GM23338 (cell line): ENCODE measurements around the gene PPP1R14B. TPM values are rescaled to one million over a fixed set of nuclear protein-coding genes. Genes with fewer than 3 reads are reported as not detected.
A peak's percentile ranks its signal among the peaks of the same experiment; 100 is the strongest.
"Not testable (repeated sequence)": the region's sequence is repeated elsewhere in the genome, so short reads cannot be mapped to it uniquely, and the experiment has no call there.

Experiments used
- ATAC-seq: fragments of 200-7000 bp; cut with Tn5 transposase; 3 replicates; pipeline ENCODE4 v1.9.1; 2020
- DNase-seq: peaks from one replicate; pipeline ENCODE4 v3.0.0-alpha.2; 2015; ENCODE audit warnings: low spot score
- H2AFZ ChIP-seq: fragments of 200-600 bp; sonication (generic); 2 replicates; pipeline ENCODE4 v1.8.0; 2016; ENCODE audit warnings: antibody characterized with exemption, mild to moderate bottlenecking, moderate library complexity
- H3F3A ChIP-seq: fragments of 200-600 bp; sonication (generic); replicated peaks from 2 replicates; pipeline ENCODE4 v1.8.0; 2017; ENCODE audit warnings: antibody characterized with exemption, mixed run types, low read depth
- H3K27ac ChIP-seq: fragments of 200-600 bp; sonication (generic); 2 replicates; pipeline ENCODE4 v1.6.1; 2016; ENCODE audit warnings: low read depth
- H3K27me3 ChIP-seq: fragments of 200-600 bp; sonication (generic); 2 replicates; pipeline ENCODE4 v1.8.0; 2016; ENCODE audit warnings: mild to moderate bottlenecking, mixed run types, moderate library complexity; ENCODE audit not compliant: insufficient read depth
- H3K36me3 ChIP-seq: fragments of 200-600 bp; sonication (generic); 2 replicates; pipeline ENCODE4 v1.8.0; 2016; ENCODE audit warnings: mild to moderate bottlenecking; ENCODE audit not compliant: insufficient read depth
- H3K4me1 ChIP-seq: fragments of 200-600 bp; sonication (generic); 2 replicates; pipeline ENCODE4 v1.8.0; 2016; ENCODE audit warnings: mild to moderate bottlenecking, moderate library complexity; ENCODE audit not compliant: insufficient read depth
- H3K4me2 ChIP-seq: fragments of 200-600 bp; sonication (generic); 2 replicates; pipeline ENCODE4 v1.7.1; 2017; ENCODE audit warnings: mixed run types
- H3K4me3 ChIP-seq: fragments of 200-600 bp; sonication (generic); 2 replicates; pipeline ENCODE4 v1.6.1; 2016; ENCODE audit warnings: mixed run types
- H3K79me2 ChIP-seq: fragments of 200-600 bp; sonication (generic); replicated peaks from 2 replicates; pipeline ENCODE4 v1.8.0; 2017; ENCODE audit warnings: mild to moderate bottlenecking; ENCODE audit not compliant: insufficient read depth
- H3K9me2 ChIP-seq: fragments of 200-600 bp; sonication (generic); 2 replicates; pipeline ENCODE4 v1.8.0; 2017; ENCODE audit not compliant: insufficient read depth
- H4K20me1 ChIP-seq: fragments of 200-600 bp; sonication (generic); replicated peaks from 2 replicates; pipeline ENCODE4 v1.8.0; 2017; ENCODE audit warnings: mild to moderate bottlenecking; ENCODE audit not compliant: insufficient read depth
- H3K27ac Mint-ChIP-seq: 2 replicates; pipeline ENCODE4 v1.8.0; 2020; ENCODE audit warnings: inconsistent platforms, mild to moderate bottlenecking, moderate library complexity, mixed read lengths
- H3K27me3 Mint-ChIP-seq: 3 replicates; pipeline ENCODE4 v1.8.0; 2022; ENCODE audit warnings: low read depth, mild to moderate bottlenecking, moderate library complexity, mixed read lengths, inconsistent platforms; ENCODE audit not compliant: insufficient read depth, poor library complexity
- H3K36me3 Mint-ChIP-seq: 3 replicates; pipeline ENCODE4 v1.8.0; 2021; ENCODE audit warnings: low read depth, mild to moderate bottlenecking, inconsistent platforms, moderate library complexity, mixed read lengths
- H3K4me1 Mint-ChIP-seq: 3 replicates; pipeline ENCODE4 v1.8.0; 2020; ENCODE audit warnings: mild to moderate bottlenecking, inconsistent platforms, mixed read lengths
- H3K4me3 Mint-ChIP-seq: 3 replicates; pipeline ENCODE4 v1.8.0; 2021; ENCODE audit warnings: moderate library complexity, mild to moderate bottlenecking, inconsistent platforms, mixed read lengths
- H3K9me3 Mint-ChIP-seq: 3 replicates; pipeline ENCODE4 v1.8.0; 2020; ENCODE audit warnings: moderate library complexity, mild to moderate bottlenecking, inconsistent platforms, mixed read lengths
- CREB1 ChIP-seq: fragments of 250-450 bp; sonication (Bioruptor Pico); IDR thresholded peaks from 2 replicates; pipeline ENCODE4 v1.5.0; 2020; ENCODE audit warnings: low read depth, mild to moderate bottlenecking, moderate library complexity
- EZH2 ChIP-seq: fragments of 200-600 bp; sonication (generic); IDR thresholded peaks from one replicate; pipeline ENCODE4 v1.8.0; 2017; ENCODE audit warnings: antibody characterized with exemption, mild to moderate bottlenecking, low read depth; ENCODE audit not compliant: unreplicated experiment
- EZH2phosphoT487 ChIP-seq: fragments of 200-600 bp; sonication (generic); IDR thresholded peaks from one replicate; pipeline ENCODE4 v1.8.1; 2018; ENCODE audit warnings: antibody characterized with exemption; ENCODE audit not compliant: unreplicated experiment
- JUNB ChIP-seq: IDR thresholded peaks from one replicate; pipeline ENCODE4 v1.6.1; 2016; ENCODE audit warnings: antibody characterized with exemption; ENCODE audit not compliant: unreplicated experiment
- NANOG ChIP-seq: IDR thresholded peaks from 2 replicates; pipeline ENCODE4 v1.6.1; 2016; ENCODE audit warnings: antibody characterized with exemption, borderline replicate concordance
- POLR2AphosphoS5 ChIP-seq: IDR thresholded peaks from 2 replicates; pipeline ENCODE4 v1.6.1; 2016; ENCODE audit warnings: antibody characterized with exemption, low read depth
- REST ChIP-seq: IDR thresholded peaks from one replicate; pipeline ENCODE4 v1.6.1; 2018; ENCODE audit warnings: antibody characterized with exemption; ENCODE audit not compliant: unreplicated experiment
- STAT1 ChIP-seq: IDR thresholded peaks from one replicate; pipeline ENCODE4 v1.6.1; 2016; ENCODE audit warnings: antibody characterized with exemption; ENCODE audit not compliant: unreplicated experiment
- ZNF114 ChIP-seq: fragments of 250-450 bp; sonication (Bioruptor Pico); IDR thresholded peaks from 2 replicates; pipeline ENCODE4 v1.5.0; 2020; ENCODE audit warnings: mild to moderate bottlenecking, moderate library complexity
- ZNF331 ChIP-seq: fragments of 250-450 bp; sonication (Bioruptor Pico); IDR thresholded peaks from 2 replicates; pipeline ENCODE4 v1.5.0; 2020; ENCODE audit warnings: low read depth, mild to moderate bottlenecking, moderate library complexity
- polyA plus RNA-seq: library from polyadenylated mRNA; unstranded; fragments of >200 nt; fragmentation: Nextera tagmentation; extraction: Ambion mirVana; gene quantifications from 2 replicates; pipeline ENCODE4 v1.2.1, GENCODE V29; 2016
- total RNA-seq: library from RNA; depleted of rRNA; stranded (reverse); fragments of >200 nt; shearing (Covaris generic); gene quantifications from 2 replicates; pipeline ENCODE4 v1.2.3, GENCODE V29; 2014
- TF ChIP-seq, protein P1 (sequence below): fragments of 250-450 bp; sonication (Bioruptor Pico); IDR thresholded peaks from 2 replicates; pipeline ENCODE4 v1.5.0; 2020; ENCODE audit warnings: mild to moderate bottlenecking, moderate library complexity

Gene PPP1R14B
- total and polyA plus RNA-seq, 2 experiments from 2014 or later, result 250 to 315 TPM

DNA sequence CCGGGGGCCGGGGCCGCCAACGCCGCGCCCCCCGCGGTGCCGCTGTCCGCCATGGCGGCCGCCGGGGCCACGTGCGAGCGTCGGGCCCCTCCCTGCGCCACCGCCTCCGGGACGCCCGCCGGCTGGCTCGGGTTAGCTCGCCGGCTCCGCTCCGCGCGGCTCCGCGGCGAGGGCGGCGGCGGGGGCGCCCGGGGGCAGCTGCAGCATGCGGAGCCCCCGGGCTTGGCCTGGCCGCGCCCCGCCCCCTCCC lies 197 bp downstream of the PPP1R14B start:
- not testable (repeated sequence) for H3K27me3 ChIP-seq, H3K36me3 ChIP-seq, DNase-seq, H3K9me2 ChIP-seq, H4K20me1 ChIP-seq, H2AFZ ChIP-seq, H3K27ac Mint-ChIP-seq, H3K27ac ChIP-seq, ATAC-seq, H3K9me3 Mint-ChIP-seq
- peak overlapping the region; percentile 88; the same call in 2 of the 3 replicates for H3K4me3 Mint-ChIP-seq
- peaks cover 26% of the 10 kb centered on the region for H3K79me2 ChIP-seq
- peaks cover 36% of the 10 kb centered on the region for H3K27me3 Mint-ChIP-seq
- H3K4me1 ChIP-seq, result peaks cover 44% of the 10 kb centered on the region
- peaks cover 51% of the 10 kb centered on the region for H3F3A ChIP-seq
- peak overlapping the region; percentile 99 for H3K4me3 ChIP-seq
- peaks cover 47% of the 10 kb centered on the region for H3K4me1 Mint-ChIP-seq
- H3K4me2 ChIP-seq, result peak overlapping the region; percentile 93; the same call in 1 of the 2 replicates
- H3K36me3 Mint-ChIP-seq, result peaks cover 17% of the 10 kb centered on the region

DNA sequence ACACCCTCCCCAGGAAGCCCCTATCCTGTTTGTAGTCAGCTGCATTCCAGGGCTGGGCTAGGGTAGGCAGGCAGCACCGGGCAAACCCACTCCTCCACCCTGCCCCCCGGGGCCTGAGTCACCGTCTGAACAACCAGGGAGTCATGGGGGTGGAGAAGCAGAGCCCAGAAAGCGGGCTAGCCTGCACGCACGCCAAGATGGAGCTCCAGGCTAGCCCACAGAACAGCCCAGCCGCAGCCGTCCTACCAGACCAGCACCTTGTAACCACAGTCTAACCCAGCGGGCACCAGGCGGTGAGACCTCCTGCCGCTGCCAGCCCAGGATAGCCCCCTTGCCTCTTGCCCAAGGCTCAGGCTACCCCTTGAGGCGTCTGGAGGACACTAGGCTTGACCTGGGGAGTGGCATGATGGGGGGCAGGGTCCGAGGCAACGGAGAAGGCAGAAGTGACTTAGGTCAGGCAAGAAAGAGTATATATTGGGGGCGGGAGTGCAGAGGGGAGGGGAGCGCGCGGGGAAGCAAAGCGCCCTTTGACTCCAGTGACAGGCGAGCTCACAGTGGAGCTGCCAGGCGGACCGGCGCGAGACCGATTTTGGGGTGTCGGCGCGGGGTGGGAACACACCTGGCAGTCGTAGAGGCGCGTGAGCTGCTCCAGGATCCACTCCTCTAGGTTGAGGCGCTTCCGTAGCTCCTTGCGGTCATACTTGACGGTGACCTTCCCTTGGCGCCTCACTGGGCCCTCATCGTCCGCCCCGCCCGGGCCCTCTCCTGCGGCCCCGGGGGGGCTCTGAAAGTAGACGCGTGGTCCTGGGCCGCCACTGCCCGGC lies 734 bp downstream of the PPP1R14B start:
- no peak overlapping the region for H2AFZ ChIP-seq
- peaks cover 51% of the 10 kb centered on the region for H3F3A ChIP-seq
- H3K4me1 ChIP-seq, result peaks cover 44% of the 10 kb centered on the region
- H3K9me3 Mint-ChIP-seq, result no peaks in the 10 kb centered on the region
- H3K27me3 Mint-ChIP-seq, result peaks cover 37% of the 10 kb centered on the region
- H3K36me3 ChIP-seq, result no peaks in the 10 kb centered on the region
- no peaks in the 10 kb centered on the region for H3K9me2 ChIP-seq
- H3K27ac Mint-ChIP-seq, result peak overlapping the region; percentile 88
- no peaks in the 10 kb centered on the region for H3K27me3 ChIP-seq
- no peaks in the 10 kb centered on the region; the same call in 1 of the 2 replicates for H4K20me1 ChIP-seq
- ATAC-seq (no peak), DNase-seq (peak; percentile 65)
- H3K4me3 Mint-ChIP-seq, result peak overlapping the region; percentile 87
- H3K4me2 ChIP-seq, result peak overlapping the region; percentile 93
- H3K4me1 Mint-ChIP-seq, result peaks cover 47% of the 10 kb centered on the region
- peaks cover 26% of the 10 kb centered on the region for H3K79me2 ChIP-seq
- H3K36me3 Mint-ChIP-seq, result peaks cover 17% of the 10 kb centered on the region
- H3K4me3 ChIP-seq, result peak overlapping the region; percentile 99
- H3K27ac ChIP-seq, result no peak overlapping the region
- TF ChIP-seq JUNB (no peak), POLR2AphosphoS5 (no peak; the same call in 1 of the 2 replicates), NANOG (no peak), STAT1 (no peak), REST (no peak), EZH2 (no peak), ZNF331 (no peak), EZH2phosphoT487 (no peak), ZNF114 (CRISPR knock-in tag) (no peak), CREB1 (no peak)
- TF ChIP-seq, protein P1, sequence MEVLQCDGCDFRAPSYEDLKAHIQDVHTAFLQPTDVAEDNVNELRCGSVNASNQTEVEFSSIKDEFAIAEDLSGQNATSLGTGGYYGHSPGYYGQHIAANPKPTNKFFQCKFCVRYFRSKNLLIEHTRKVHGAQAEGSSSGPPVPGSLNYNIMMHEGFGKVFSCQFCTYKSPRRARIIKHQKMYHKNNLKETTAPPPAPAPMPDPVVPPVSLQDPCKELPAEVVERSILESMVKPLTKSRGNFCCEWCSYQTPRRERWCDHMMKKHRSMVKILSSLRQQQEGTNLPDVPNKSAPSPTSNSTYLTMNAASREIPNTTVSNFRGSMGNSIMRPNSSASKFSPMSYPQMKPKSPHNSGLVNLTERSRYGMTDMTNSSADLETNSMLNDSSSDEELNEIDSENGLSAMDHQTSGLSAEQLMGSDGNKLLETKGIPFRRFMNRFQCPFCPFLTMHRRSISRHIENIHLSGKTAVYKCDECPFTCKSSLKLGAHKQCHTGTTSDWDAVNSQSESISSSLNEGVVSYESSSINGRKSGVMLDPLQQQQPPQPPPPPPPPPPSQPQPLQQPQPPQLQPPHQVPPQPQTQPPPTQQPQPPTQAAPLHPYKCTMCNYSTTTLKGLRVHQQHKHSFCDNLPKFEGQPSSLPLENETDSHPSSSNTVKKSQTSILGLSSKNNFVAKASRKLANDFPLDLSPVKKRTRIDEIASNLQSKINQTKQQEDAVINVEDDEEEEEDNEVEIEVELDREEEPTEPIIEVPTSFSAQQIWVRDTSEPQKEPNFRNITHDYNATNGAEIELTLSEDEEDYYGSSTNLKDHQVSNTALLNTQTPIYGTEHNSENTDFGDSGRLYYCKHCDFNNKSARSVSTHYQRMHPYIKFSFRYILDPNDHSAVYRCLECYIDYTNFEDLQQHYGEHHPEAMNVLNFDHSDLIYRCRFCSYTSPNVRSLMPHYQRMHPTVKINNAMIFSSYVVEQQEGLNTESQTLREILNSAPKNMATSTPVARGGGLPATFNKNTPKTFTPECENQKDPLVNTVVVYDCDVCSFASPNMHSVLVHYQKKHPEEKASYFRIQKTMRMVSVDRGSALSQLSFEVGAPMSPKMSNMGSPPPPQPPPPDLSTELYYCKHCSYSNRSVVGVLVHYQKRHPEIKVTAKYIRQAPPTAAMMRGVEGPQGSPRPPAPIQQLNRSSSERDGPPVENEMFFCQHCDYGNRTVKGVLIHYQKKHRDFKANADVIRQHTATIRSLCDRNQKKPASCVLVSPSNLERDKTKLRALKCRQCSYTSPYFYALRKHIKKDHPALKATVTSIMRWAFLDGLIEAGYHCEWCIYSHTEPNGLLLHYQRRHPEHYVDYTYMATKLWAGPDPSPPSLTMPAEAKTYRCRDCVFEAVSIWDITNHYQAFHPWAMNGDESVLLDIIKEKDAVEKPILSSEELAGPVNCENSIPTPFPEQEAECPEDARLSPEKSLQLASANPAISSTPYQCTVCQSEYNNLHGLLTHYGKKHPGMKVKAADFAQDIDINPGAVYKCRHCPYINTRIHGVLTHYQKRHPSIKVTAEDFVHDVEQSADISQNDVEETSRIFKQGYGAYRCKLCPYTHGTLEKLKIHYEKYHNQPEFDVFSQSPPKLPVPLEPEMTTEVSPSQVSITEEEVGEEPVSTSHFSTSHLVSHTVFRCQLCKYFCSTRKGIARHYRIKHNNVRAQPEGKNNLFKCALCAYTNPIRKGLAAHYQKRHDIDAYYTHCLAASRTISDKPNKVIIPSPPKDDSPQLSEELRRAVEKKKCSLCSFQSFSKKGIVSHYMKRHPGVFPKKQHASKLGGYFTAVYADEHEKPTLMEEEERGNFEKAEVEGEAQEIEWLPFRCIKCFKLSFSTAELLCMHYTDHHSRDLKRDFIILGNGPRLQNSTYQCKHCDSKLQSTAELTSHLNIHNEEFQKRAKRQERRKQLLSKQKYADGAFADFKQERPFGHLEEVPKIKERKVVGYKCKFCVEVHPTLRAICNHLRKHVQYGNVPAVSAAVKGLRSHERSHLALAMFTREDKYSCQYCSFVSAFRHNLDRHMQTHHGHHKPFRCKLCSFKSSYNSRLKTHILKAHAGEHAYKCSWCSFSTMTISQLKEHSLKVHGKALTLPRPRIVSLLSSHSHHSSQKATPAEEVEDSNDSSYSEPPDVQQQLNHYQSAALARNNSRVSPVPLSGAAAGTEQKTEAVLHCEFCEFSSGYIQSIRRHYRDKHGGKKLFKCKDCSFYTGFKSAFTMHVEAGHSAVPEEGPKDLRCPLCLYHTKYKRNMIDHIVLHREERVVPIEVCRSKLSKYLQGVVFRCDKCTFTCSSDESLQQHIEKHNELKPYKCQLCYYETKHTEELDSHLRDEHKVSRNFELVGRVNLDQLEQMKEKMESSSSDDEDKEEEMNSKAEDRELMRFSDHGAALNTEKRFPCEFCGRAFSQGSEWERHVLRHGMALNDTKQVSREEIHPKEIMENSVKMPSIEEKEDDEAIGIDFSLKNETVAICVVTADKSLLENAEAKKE (CRISPR knock-in tag), result no peak
